GM18505 (cell line): ENCODE measurements around the gene COL26A1.
"Not testable (repeated sequence)": the region's sequence is repeated elsewhere in the genome, so short reads cannot be mapped to it uniquely, and the experiment has no call there.

Experiments
- ATAC-seq: cut with Tn5 transposase; IDR thresholded peaks from one replicate; pipeline ENCODE4 v1.9.1; 2021; ENCODE audit not compliant: unreplicated experiment
- POLR2A ChIP-seq: IDR thresholded peaks from 4 replicates; pipeline ENCODE4 v1.6.1; 2011; ENCODE audit warnings: borderline replicate concordance; ENCODE audit not compliant: insufficient read depth, insufficient read length; ENCODE audit errors: extremely low read depth

The COL26A1 gene

DNA sequence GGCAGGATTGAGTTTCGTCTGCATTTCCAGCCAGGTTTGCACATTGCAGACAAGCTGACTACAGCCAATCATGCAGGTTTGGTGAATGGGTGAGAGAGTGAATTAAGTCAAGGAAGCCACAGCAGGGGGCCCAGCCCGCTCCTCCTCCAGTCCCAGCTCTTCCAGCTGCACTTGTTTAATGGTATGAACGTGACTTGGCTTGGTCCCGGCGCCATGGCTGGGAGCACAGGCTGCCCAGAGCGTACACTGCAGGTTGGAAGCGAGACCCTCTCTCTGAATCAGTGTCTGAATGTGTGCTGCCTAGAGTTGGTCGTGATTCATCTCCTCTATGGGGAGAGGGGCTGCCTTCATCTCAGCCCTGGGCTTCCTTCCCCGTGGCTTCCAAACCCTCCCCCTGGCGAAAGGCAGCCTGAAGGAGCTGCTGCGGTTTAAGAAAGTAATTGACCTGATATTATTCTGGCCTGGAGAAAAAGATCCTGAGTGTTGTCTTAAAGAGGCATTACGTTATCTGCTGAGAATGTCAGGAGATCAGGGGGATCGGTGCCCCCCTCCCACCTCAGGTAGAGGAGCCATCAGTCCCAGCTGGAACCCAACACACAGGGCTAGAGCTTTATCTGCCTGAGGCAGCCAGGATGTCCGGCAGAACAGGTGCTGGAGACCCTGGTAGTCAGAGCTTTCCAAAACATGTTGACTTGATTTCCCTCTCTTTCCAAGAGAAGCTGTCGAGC is 132.1 kb downstream of the COL26A1 start:
- TF ChIP-seq POLR2A: no peak
- no peak for ATAC-seq

DNA sequence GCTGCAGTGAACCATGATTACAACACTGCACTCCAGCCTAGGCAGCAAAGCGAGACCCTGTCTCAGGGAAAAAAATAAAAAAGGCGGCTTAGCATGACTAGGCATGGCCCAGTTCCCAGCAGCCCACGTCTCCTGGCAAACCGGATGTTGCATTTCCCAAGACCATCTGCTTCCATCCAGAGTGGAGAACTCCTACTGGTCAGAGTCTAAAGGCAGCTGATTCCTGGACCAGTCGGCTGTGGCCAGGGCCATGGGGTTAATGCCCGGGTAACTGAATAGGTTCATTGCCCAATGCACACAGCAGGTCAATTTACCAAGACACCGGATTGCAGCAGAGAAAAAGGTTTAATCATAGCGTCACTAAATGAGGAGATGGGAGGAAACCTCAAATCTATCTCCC is 133.3 kb downstream of the COL26A1 start:
- no peak for TF ChIP-seq POLR2A
- ATAC-seq: no peak

DNA sequence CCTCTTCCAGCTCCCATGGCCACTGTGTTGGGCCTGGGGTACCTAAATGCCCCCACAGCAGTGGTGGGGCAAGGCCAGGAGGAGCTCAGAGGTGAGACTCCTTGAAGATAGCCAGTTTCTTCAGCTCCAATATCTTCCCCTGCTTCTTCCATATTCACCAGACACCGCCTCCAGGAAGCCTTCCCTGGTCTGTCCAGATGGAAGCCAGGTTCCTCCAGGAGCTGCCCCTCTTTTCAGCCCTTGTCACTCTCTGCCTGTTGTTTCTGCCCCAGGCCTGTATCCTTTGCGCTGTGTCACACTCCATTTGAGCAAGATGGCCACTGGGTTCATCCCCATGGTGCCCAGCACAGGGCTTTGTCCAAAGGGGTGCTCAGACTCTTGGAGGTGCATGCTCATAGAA is 138.7 kb downstream of the COL26A1 start:
- ATAC-seq: no peak
- no peak for TF ChIP-seq POLR2A

DNA sequence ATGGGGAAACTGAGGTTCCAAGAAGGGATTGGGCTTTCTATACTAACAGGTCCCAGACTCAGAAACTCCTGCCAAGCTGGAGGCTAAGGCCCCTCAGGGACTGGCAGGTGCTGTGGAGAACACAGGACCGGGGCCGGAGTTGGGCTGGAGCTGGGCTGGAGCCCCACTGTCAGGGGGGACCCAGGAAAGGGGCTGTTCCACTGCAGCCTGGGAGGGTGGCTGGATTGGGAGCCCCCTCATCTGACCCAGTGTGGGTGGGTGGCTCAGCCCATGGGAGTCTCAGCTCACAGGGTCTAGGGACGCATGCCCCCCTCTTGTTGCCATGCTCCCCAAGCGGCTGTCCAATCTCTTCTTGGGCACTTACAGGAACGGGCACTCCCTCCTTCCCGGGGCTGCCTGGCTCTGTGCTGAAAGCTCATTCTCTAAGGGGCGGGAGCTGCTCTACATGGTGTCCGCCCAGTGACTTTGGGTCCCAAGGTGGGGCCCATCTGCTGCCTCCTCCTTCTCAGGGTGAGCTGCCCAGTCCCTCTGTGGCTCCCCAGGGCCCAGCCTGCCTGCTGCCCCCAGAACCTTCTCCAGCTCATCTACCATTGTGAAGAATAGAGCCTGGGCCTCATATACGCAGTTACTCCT is 139.9 kb downstream of the COL26A1 start:
- ATAC-seq: no peak
- no peak for TF ChIP-seq POLR2A

DNA sequence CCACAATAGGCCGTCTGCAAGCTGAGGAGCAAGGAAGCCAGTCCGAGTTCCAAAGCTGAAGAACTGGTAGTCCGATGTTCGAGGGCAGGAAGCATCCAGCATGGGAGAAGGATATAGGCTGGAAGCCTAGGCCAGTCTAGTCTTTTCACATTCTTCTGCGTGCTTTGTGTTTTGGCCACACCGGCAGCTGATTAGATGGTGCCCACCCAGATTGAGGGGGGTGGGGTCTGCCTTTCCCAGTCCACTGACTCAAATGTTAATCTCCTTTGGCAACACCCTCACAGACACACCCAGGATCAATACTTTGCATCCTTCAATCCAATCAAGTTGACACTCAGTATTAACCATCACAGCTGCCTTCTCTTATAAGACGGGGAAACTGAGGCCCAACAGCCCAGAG is 142.8 kb downstream of the COL26A1 start:
- ATAC-seq: not testable (repeated sequence)

DNA sequence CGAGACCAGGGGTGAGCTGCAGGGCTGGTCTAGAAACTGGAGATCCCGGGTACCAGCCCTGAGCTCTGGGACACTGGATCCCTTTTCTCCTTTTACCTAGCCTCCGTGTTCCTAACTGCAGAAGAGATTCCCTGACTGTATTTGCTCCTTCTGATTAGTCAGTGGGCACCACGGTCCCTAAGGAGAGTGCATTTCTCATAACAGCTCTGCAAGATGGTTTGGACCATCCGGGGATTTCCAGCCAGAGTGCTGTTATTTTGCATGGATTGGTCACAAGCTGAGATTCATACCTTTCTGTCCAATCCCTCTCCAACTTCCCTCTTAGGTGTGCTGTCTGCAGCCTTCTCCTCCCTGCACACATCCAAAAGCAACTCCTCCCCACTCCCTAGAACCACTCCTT is 143.9 kb downstream of the COL26A1 start:
- no peak for ATAC-seq
- no peak for TF ChIP-seq POLR2A

DNA sequence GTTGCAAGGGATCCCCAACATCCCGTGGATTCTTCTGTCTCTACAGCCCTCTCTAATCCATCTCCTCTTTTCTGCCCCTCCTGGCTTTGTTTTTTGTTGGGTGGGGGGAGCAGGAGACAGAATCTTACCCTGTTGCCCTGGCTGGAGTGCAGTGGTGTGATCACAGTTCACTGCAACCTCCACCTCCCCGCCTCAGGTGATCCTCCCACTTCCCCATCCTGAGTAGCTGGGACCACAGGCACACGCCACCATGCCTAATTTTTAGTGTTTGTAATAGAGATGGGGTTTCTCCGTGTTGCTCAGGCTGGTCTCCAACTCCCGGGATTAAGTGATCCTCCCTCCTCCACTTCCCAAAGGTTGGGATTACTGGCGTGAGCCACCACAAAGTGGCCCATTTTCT is 144.7 kb downstream of the COL26A1 start:
- ATAC-seq: no peak
- TF ChIP-seq POLR2A: no peak

DNA sequence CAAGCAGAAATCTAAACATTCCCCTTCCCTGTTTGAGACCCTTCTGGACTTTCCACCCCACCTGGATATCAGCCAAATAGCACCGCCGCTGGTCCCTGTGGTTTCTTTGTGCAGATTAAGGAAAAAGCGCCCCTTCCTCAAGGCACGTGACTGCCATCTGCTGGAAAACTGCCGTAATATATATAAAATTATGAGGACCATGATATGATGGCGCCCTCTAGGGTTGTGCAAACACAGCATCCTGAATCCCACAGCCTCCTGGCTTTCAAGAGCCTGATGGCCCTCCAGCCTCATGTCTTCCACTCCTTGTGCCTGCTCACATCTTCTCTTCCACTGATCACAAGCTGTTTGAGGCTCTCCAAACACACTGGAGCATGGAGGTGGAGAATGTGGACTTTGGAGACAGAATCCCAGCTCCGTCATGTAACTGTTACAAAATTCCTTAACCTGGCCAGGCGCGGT is 145.1 kb downstream of the COL26A1 start:
- no peak for ATAC-seq
- no peak for TF ChIP-seq POLR2A

DNA sequence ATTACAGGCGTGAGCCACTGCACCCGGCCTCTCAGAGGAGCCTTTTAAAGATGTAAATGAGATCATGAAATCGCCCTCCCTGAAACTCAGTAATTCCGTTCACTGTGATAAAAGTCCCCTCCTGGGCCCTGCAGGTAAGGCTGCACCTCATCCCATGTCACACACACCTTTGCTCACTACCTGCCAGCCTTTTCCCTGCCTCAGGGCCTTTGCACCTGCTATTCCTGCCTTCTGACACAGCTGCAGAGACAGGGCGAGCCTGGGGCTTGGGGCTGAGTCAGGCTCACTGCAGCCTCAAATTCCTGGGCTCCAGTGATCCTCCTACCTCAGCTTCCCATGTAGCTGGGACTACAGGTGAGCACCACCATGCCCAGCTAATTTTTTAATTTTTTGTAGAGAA is 147.6 kb downstream of the COL26A1 start:
- no peak for TF ChIP-seq POLR2A
- no peak for ATAC-seq

DNA sequence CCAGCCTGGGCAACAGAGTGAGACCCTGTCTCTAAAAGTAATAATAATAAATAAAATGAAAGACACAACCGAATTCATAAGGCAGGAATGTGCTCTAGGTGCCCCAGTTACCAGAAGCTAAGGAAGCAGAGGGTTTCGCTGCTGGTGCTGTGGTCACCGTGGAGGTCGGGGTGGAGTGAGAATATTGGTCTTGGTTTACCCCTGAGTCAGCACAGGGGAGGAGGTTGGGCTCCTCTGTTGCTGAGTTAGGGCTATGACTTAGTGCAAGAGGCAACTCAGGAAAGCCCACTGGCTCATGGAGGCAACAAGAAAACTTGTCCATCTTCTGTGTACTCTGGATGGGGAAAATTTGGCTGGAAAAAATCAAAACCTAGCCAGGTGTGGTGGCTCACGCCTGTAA is 149.3 kb downstream of the COL26A1 start:
- ATAC-seq: no peak
- no peak for TF ChIP-seq POLR2A

DNA sequence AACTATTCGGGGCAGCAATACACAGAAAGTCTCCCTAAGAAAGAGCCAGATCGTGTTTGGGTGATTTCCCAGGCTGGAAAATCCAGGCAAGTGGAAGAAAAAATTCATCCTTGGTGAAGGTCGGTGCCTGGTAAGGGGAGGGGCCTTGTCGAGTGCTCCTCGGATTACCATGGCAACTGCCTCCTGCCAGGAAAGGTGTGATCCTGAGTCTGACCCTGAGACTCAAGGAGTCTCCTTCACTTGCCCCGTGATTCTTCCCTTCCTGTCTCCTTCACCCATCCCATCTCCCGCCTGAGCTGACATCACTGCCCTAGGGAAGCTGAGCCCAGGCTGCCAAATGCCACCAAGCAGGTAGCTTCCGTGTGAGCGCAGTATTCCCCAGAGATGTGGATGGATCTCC is 154.2 kb downstream of the COL26A1 start:
- ATAC-seq: no peak
- TF ChIP-seq POLR2A: no peak

DNA sequence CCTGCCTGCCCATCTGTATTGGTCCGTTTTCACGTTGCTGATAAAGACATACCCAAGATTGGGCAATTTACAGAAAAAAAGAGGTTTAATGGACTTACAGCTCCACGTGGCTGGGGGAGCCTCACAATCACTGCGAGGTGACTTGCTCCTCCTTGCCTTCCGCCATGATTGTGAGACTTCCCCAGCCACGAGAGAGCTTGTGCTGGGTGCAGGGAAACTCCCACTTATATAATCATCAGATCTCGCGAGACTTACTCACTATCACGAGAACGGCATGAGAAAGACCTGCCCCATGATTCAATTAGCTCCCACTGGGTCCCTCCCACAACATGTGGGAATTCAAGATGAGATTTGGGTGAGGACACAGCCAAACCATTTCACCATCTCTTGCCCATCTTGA is 154.6 kb downstream of the COL26A1 start:
- ATAC-seq: no peak

DNA sequence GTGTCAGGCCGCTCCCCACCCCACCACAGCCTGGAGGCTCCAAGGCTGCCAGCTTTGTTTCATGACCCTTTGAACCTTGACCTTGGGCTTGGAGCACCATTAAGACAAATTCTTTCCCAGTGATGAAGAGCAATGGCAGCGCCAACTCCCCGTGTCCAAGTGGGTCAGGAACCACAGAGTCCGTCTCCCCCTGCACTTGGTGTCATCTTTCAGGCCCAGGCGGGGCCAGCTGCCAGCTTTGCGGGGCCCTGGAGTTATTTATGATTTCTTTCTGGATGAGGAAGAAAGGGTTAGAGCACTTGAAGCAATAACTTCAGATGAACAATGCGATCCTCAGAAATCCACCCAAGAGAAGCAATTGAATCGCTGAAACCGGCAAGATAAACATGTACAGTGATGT is 155.7 kb downstream of the COL26A1 start:
- no peak for TF ChIP-seq POLR2A
- ATAC-seq: no peak

More for the DNA sequence above, 154.6 kb downstream of the COL26A1 start:
- no peak for TF ChIP-seq POLR2A

DNA sequence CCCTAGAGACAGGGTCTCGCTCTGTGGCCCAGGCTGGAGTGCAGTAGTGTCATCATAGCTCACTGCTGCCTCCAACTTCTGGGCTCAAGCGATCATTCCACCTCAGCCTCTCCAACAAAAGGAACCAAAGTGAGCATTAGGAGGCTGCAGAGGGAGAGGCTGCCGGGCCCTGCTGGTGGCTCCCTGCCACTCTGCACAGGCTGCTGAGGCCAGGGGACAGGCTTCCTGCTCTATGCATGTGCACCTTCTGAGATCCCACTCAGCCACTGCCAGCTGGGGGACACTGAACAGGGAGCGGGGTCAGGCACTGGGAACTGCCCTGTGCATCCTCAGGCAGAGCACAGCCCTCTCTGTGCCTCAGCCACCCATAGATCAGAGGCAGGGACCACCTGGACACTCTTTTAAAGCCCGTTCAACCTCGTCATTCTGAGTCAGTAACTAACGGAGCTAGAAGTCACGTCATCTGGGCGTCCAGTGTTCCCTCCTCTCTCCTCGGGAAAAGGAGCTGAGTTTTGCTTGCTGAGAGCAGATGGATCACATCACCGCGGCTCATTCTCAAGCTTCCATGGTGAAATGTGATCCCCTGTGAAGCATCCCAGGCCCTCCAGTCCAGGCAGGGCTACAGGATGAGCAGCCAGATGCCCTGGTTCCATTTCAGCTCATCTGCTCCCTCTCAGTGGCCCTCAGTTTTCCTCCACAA is 156.8 kb downstream of the COL26A1 start:
- no peak for TF ChIP-seq POLR2A
- no peak for ATAC-seq

DNA sequence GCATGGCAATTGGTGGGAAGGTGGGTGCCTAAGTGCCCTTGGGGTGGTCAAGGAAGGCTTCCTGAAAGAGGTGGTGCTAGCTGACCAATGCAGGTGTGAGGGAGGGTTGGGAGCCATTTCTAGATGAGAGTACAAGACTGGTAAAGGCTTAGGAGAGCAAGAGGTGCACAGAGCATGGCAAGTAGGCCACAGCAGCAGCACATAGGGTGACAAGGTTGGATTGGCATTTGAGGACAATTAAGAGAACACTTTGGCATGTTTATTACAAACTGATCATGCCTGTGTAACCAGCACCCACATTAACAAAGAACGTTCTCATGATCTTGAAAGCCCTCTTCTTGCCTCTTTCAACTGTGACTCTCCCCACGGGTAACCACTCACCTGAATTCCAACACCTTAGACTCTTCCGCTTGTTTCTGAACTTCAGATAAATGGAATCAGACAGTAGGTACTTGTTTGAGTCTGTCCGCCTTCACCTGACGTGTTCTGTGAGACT is 158.8 kb downstream of the COL26A1 start:
- ATAC-seq: no peak
- no peak for TF ChIP-seq POLR2A

DNA sequence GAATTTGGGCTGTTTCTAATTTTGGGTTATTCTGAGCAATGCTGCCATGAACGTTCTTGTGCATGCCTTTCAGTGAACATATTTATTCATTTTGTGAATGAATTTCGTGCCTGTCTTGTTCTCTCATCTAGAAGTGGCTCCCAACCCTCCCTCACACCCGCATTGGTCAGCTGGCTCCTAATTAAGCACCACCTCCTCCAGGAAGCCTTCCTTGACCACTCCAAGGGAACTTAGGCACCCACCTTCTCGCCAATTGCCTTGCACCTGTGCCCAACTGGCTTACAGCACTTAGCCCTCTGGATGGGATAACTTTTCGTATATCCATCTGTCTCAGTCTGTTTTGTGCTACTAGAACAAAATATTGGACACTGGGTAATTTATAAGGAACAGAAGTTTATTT is 159.3 kb downstream of the COL26A1 start:
- ATAC-seq: no peak

More for the DNA sequence above, 159.3 kb downstream of the COL26A1 start:
- TF ChIP-seq POLR2A: no peak
